Measurements from ENCODE around the gene RPS8. TPM values are rescaled to one million over a fixed set of nuclear protein-coding genes. Genes with fewer than 3 reads are reported as not detected.

RPS8 gene
- 1,000 to 10,000 TPM; 1,063 to 2,408 (median 1,844) TPM for total RNA-seq

DNA sequence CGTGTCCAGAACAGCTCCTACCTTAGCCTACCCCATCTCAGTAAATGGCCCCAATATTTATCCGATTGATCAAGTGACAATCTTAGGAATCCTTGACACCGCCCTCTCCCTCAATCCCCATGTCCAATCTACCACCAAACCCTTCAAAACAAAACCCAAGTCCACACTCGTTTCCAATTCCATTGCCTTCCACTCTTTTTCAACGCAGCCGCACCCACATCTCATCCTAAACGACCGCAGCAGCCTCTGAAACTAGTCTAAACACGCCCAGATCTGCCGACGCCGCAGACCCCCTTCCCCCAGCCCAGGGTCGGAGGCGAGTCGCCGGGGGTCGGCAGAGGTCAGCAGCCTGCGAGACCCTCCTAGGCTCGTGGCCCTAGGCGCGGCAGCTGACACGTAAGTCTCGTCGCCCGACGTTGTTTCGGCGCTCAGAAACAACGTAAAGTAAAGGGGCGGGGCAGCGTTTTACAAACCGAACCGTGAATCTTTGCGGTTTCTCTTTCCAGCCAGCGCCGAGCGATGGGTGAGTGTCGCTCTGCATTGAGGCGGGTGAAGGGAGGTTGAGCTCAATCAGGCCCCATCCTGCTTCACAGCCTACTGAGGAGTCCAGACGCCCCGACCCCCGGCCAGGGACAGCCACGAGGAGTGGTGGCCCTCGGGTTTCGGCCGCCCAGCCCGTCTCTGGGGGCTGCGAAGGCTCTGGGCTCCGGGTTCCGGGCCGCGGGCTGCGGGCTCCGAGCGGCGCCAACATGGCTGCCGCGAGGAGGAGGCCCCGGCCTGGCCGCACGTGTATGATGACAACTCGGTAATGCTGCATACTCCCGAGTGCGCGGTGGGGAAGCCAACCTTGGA is at the start of gene RPS8:
RPS8 (plus strand) TSS at position 463 of the 852 bp plus-strand sequence; CDS start at position 520, 57 bp downstream.
- Histone ChIP-seq H3K27ac (replicated peaks in 1 of 4) (peak within 1 kb of the TSS; percentile 91 to 97 (median 96)), H3K27me3 (no peaks in the 10 kb centered on the region), H3K4me3 (peak within 1 kb of the TSS; percentile 62 to 83 (median 79)), H3K9me3 (no peaks in the 10 kb centered on the region), H3K4me1 (peaks cover 20 to 38% (median 33%) of the 10 kb centered on the region in 4 donors), H3K36me3 (peaks cover 21 to 42% (median 37%) of the 10 kb centered on the region in 4 donors)
- intact Hi-C loops (cut with DNase I): loop anchor here (5.0 kb wide), 1 partner anchor 43 kb away; the partner anchor contains the start of gene RNU5D-1
- TF ChIP-seq, protein P1, sequence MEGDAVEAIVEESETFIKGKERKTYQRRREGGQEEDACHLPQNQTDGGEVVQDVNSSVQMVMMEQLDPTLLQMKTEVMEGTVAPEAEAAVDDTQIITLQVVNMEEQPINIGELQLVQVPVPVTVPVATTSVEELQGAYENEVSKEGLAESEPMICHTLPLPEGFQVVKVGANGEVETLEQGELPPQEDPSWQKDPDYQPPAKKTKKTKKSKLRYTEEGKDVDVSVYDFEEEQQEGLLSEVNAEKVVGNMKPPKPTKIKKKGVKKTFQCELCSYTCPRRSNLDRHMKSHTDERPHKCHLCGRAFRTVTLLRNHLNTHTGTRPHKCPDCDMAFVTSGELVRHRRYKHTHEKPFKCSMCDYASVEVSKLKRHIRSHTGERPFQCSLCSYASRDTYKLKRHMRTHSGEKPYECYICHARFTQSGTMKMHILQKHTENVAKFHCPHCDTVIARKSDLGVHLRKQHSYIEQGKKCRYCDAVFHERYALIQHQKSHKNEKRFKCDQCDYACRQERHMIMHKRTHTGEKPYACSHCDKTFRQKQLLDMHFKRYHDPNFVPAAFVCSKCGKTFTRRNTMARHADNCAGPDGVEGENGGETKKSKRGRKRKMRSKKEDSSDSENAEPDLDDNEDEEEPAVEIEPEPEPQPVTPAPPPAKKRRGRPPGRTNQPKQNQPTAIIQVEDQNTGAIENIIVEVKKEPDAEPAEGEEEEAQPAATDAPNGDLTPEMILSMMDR (IDR thresholded peaks at IDR 0.05): no peak
- TF ChIP-seq POLR2AphosphoS5 (IDR thresholded peaks at IDR 0.05) (peak; percentile 99 to 100), POLR2A (IDR thresholded peaks at IDR 0.05; ENCODE audit: low read depth) (peak; percentile 97), EP300 (IDR thresholded peaks at IDR 0.05) (no peak)
- WGBS: under 1% methylated on average over 42 of the region's 65 CpGs
- DNase-seq (ENCODE audit: extremely low spot score): peak; percentile 98

DNA sequence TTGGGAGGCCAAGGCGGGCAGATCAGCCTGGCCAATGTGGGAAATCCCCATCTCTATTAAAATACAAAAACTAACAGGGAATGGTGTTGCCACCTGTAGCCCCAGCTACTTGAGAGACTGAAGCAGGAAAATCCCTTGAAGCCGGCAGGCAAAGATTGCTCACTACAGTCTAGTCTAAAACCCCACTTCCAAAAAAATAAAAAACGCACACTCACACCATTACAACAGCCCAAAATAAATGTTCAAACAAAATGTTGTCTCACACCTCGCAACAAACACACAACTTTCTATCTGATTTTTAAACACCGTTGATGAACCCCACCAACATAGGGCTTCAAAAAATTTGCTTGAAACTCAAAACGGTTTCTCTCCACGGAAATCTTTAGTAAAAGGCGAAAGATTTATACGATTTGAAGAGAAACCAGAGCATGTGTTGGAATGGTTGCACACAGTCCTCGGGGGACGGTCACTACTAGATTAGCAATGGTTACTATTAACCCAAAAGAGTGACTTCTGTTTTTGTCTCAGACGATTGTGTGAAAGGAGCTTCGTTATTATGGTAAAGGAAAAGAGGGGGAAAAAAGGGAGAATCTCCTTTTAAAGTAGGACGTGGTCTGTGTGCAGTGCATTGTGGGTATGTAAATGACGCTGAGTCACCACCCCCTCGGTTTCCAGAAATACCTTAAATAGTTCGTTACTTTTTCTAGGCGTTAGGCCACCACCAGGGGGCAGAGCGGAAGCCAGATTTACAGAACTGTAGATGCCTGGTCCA is 44.4 kb upstream of the RPS8 start, which contains the start of gene RNU5D-1:
RNU5D-1 (minus strand) TSS at position 430 of the 772 bp plus-strand sequence.
- 4% methylated on average over 19 of the region's 19 CpGs for WGBS
- intact Hi-C loops (cut with DNase I): loop anchor here (5.0 kb wide), 1 partner anchor 46 kb away; the partner anchor contains the start of gene RPS8
- no peaks in the 10 kb centered on the region for H3K27me3 ChIP-seq
- H3K4me3 ChIP-seq: peak within 1 kb of the TSS; percentile 19 to 34 (median 32)
- H3K27ac ChIP-seq (replicated peaks in 1 of 4): peak within 1 kb of the TSS; percentile 78 to 84 (median 80)
- peak; percentile 98 for DNase-seq (ENCODE audit: extremely low spot score)
- H3K9me3 ChIP-seq: no peaks in the 10 kb centered on the region
- H3K36me3 ChIP-seq: no peaks in the 10 kb centered on the region
- peak; percentile 96 for TF ChIP-seq POLR2A (IDR thresholded peaks at IDR 0.05; ENCODE audit: low read depth)
- TF ChIP-seq, protein P1 (IDR thresholded peaks at IDR 0.05): peak; percentile 68 to 86 (median 85)
- no peak for TF ChIP-seq EP300 (IDR thresholded peaks at IDR 0.05)
- peak; percentile 84 to 97 for TF ChIP-seq POLR2AphosphoS5 (IDR thresholded peaks at IDR 0.05)
- H3K4me1 ChIP-seq: peaks cover 0 to 25% (median 15%) of the 10 kb centered on the region in 4 donors

DNA sequence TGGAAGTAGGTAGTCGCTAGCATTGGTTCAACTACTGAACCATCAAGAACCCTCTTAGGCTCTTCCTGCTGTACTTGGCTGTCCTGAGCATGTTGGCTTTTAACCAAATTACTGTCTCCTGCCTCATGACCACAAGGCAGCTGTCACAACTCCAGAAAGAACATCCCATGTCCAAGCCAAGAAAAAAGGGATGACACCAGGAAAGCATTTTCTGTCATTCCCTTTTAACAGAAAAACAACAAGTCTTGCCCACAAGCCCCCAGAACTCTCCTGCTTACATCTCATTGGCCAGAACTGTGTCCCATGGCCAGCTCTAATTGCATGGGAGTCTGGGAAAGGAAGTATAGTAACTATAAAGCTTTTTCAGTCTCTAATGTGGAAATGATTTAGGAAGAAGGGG is 42.0 kb upstream of the RPS8 start:
- intact Hi-C loops (cut with DNase I): loop anchor here (5.0 kb wide), 1 partner anchor 44 kb away; the partner anchor contains the start of gene RPS8
- Histone ChIP-seq H3K36me3 (no peaks in the 10 kb centered on the region), H3K27me3 (no peaks in the 10 kb centered on the region), H3K4me3 (no peak overlapping the region), H3K4me1 (peaks cover 0 to 25% (median 15%) of the 10 kb centered on the region in 4 donors), H3K9me3 (no peaks in the 10 kb centered on the region), H3K27ac (replicated peaks in 1 of 4) (peak overlapping the region; percentile 33 to 53 (median 40))
- no peak for TF ChIP-seq EP300 (IDR thresholded peaks at IDR 0.05)
- peak; percentile 15 to 39 for TF ChIP-seq POLR2AphosphoS5 (IDR thresholded peaks at IDR 0.05)
- no peak for TF ChIP-seq POLR2A (IDR thresholded peaks at IDR 0.05; ENCODE audit: low read depth)
- TF ChIP-seq, protein P1 (IDR thresholded peaks at IDR 0.05): no peak
- DNase-seq (ENCODE audit: extremely low spot score): no peak
- WGBS: 30% methylated on average over 1 of the region's 1 CpG

DNA sequence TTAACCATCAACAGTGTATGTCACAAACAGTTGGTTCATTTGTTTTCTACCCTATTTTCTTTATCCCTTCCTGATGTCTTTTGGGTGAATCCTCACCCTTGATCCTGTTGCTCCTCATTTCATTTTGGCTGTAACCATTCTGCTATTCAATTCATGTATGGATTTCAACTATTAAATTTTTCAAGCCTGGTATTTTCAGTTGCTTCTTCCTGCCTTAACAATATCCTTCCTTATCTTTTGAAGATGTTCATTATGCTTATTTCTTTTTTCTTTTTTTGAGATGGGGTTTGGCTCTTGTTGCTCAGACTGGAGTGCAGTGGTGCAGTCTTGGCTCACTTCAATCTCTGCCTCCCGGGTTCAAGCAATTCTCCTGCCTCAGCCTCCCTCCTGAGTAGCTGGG is 41.6 kb upstream of the RPS8 start:
- intact Hi-C loops (cut with DNase I): loop anchor here (5.0 kb wide), 1 partner anchor 44 kb away; the partner anchor contains the start of gene RPS8
- Histone ChIP-seq H3K36me3 (no peaks in the 10 kb centered on the region), H3K4me3 (no peak overlapping the region), H3K9me3 (no peaks in the 10 kb centered on the region), H3K27me3 (no peaks in the 10 kb centered on the region), H3K27ac (replicated peaks in 1 of 4) (peak overlapping the region; percentile 33 to 53 (median 40)), H3K4me1 (peaks cover 0 to 25% (median 15%) of the 10 kb centered on the region in 4 donors)
- no peak for TF ChIP-seq POLR2AphosphoS5 (IDR thresholded peaks at IDR 0.05)
- no peak for TF ChIP-seq EP300 (IDR thresholded peaks at IDR 0.05)
- no peak for TF ChIP-seq POLR2A (IDR thresholded peaks at IDR 0.05; ENCODE audit: low read depth)
- TF ChIP-seq, protein P1 (IDR thresholded peaks at IDR 0.05): no peak
- 82% methylated on average over 1 of the region's 1 CpG for WGBS
- DNase-seq (ENCODE audit: extremely low spot score): no peak

All from esophagus muscularis mucosa (tissue), 4 donors.